BJ (cell line): ENCODE results near the gene ABL2. TPM values are rescaled to one million over a fixed set of nuclear protein-coding genes. Genes with fewer than 3 reads are reported as not detected.

Experiments
- CTCF ChIA-PET: fragments of 350-600 bp; formaldehyde crosslinking; extraction: SDS; loops from one replicate; lab custom pipeline; 2021; ENCODE audit warnings: antibody characterized with exemption, inconsistent platforms; lab: Yijun Ruan, JAX
- POLR2A ChIA-PET: fragments of 300-600 bp; sonication (Branson Sonifier 250); formaldehyde crosslinking; extraction: SDS; loops from one replicate; lab custom pipeline; 2021; ENCODE audit warnings: antibody characterized with exemption; lab: Charles Lee
- DNase-seq: peaks from one replicate; pipeline ENCODE4 v3.0.0-alpha.2; 2011; ENCODE audit warnings: low read depth
- H3K27me3 ChIP-seq: 2 replicates; pipeline ENCODE4 v1.6.0; 2011; ENCODE audit warnings: low read length; ENCODE audit not compliant: control insufficient read depth, insufficient read depth
- H3K36me3 ChIP-seq: 2 replicates; pipeline ENCODE4 v1.5.1; 2011; ENCODE audit warnings: low read length; ENCODE audit not compliant: control insufficient read depth, insufficient read depth
- H3K4me3 ChIP-seq: 2 replicates; pipeline ENCODE4 v1.5.1; 2011; ENCODE audit warnings: low read depth, mild to moderate bottlenecking, control low read depth, low read length
- polyA plus RNA-seq: library from polyadenylated mRNA; depleted of rRNA; stranded (reverse); fragments of >200 nt; gene quantifications from 2 replicates; pipeline ENCODE4 v1.2.3, GENCODE V29; 2011
- TF ChIP-seq, protein P1 (sequence below): IDR thresholded peaks from 2 replicates; pipeline ENCODE4 v1.5.1; 2011; ENCODE audit warnings: low read depth, mild to moderate bottlenecking, control low read depth, inconsistent platforms, low read length, moderate library complexity; ENCODE audit not compliant: insufficient read depth

Gene ABL2
- polyA plus RNA-seq, 1 experiment = 18.7 TPM

DNA sequence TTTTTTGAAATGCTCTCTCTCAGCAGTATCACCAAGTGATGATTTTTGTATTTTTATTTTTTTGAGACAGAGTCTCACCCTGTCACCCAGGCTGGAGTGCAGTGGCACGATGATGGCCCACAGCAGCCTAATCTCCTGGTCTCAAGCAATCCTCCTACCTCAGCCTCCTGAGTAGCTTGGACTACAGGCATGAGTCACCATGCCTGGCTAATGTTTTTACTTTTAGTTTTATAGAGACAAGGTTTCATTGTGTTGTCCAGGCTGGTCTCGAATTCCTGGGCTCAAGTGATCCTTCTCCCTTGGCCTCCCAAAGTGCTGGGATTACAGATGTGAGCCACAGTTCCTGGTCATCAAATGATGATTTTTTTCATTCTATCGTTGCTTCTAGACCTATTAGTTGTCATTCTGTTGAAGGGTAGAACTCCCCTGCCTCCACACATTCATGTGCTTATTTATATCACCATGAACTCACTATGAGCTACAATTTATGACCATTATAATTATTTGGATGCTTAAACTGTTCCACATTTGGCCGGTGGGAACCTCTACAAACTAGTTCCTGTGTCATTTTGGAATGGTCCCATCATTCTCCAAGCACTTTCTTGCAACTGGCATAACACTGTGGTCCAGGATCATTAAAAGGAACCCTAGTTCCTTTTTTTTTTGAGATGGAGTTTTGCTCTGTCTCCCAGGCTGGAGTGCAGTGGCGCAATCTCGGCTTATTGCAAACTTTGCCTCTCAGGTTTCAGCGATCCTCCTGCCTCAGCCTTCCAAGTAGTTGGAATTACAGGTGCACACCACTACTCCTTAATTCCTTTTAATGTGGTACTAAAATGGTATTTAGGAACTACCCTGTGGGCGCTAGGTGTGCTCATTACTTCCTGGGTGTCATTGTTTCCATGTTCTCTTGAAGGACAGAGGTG lies 167.9 kb downstream of the ABL2 start:
- POLR2A ChIA-PET = no interaction called here
- no peak for DNase-seq
- TF ChIP-seq, protein P1, sequence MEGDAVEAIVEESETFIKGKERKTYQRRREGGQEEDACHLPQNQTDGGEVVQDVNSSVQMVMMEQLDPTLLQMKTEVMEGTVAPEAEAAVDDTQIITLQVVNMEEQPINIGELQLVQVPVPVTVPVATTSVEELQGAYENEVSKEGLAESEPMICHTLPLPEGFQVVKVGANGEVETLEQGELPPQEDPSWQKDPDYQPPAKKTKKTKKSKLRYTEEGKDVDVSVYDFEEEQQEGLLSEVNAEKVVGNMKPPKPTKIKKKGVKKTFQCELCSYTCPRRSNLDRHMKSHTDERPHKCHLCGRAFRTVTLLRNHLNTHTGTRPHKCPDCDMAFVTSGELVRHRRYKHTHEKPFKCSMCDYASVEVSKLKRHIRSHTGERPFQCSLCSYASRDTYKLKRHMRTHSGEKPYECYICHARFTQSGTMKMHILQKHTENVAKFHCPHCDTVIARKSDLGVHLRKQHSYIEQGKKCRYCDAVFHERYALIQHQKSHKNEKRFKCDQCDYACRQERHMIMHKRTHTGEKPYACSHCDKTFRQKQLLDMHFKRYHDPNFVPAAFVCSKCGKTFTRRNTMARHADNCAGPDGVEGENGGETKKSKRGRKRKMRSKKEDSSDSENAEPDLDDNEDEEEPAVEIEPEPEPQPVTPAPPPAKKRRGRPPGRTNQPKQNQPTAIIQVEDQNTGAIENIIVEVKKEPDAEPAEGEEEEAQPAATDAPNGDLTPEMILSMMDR = no peak
- no peak overlapping the region for H3K4me3 ChIP-seq
- CTCF ChIA-PET = interaction anchor here (0.7 kb wide), 1 partner anchor 52 kb away, joined by 4 read pairs; no protein-coding TSS in a partner anchor
- no peaks in the 10 kb centered on the region for H3K27me3 ChIP-seq
- H3K36me3 ChIP-seq = peaks cover 11% of the 10 kb centered on the region

DNA sequence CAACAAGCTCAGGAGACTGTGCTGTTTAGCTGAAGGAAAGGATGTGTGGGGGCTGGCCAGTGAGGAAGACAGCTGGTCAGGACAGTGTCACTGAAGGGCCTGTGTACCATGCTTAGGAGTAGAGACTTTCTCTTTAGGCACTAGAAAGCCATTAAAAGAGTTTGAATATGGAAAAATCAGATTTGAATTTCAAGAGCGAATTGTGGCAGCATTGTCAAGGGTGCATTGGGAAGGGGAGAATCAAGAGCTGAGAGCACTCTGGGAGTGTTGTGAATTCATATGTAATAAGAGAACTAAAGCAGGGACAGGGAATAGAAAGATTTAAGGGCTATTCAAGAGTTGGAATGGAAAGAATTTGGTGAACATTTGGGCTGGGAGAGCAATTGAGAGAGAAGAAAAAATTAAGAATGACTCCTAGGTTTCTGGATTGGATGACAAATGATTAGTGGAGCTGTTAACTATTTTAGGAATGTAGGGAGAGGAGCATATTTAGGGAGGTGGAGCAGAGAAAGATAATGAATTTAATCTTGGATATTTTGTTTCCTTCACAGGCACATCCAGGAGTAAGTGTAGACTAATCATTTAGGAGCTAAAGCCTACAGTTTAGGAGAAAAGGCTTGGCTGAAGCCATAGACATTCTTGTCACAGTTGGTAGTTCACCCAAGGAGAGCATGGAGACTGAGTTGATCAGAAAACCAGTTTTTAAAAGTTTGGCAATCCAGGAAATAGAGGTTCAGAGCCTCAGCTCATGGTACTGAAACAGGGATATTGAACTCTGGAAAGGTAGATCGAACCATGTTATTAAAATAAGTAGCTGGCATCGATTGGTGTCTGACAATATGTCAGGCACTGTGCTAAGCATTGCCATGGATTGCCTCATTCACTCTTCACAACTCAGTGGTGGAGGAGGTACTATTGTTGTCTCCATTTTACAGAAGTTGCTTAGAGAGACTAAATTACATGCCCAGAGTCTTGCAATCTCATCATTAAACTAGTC lies 170.7 kb downstream of the ABL2 start:
- TF ChIP-seq, protein P1 = no peak
- Histone ChIP-seq H3K4me3 (no peak overlapping the region), H3K36me3 (peaks cover under 1% of the 10 kb centered on the region), H3K27me3 (no peaks in the 10 kb centered on the region)
- ChIA-PET CTCF (interaction anchor here (1.2 to 1.9 kb wide), 4 partner anchors 20 to 557 kb away, joined by 3 to 7 read pairs (median 5); no protein-coding TSS in a partner anchor), POLR2A (interaction anchor here (0.6 to 0.8 kb wide), 2 partner anchors 24 to 729 kb away, joined by 3 to 6 read pairs; no protein-coding TSS in a partner anchor)
- peak; percentile 58 for DNase-seq

DNA sequence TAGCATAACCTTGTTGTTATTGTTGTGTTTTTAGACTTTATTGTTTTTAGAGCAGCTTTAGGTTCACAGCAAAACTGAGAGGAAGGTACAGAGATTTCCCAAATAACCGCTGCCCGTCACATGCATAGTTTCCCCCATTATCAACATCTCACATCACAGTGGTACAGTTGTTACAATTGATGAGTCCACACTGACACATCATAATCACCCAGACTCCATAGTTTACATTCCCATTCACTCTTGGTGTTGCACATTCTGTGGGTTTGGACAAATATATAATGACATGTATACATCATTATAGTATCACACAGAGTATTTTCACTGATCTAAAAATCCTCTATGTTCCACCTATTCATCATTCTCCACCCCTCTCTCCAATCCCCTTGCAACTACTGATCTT lies 173.5 kb downstream of the ABL2 start:
- CTCF ChIA-PET = interaction anchor here (1.0 kb wide), 1 partner anchor 12 kb away, joined by 3 read pairs; no protein-coding TSS in a partner anchor
- no peaks in the 10 kb centered on the region; the same call in 1 of the 2 replicates for H3K36me3 ChIP-seq
- no peak overlapping the region for H3K4me3 ChIP-seq
- no peaks in the 10 kb centered on the region for H3K27me3 ChIP-seq
- DNase-seq = no peak
- TF ChIP-seq, protein P1 = no peak
- POLR2A ChIA-PET = no interaction called here

DNA sequence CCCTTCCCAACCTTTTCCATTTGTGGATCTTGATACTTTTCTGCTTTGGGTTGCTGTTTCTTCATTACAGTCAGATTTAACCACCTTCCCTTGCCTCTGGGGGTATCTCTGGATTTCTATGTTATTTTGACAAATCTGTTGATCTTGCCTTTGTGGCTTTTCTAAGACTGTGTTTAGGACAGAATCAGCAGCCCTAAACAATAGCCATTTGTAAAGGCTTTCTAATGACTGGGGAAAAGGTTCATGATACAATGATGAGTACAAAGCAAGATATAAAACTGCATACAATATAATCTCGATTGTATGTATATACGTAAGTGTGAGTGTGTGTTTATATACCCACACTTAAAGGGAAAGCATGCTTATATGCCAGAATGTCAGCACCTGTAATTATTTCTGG lies 176.0 kb downstream of the ABL2 start:
- Histone ChIP-seq H3K36me3 (no peaks in the 10 kb centered on the region; the same call in 1 of the 2 replicates), H3K27me3 (no peaks in the 10 kb centered on the region), H3K4me3 (no peak overlapping the region)
- no peak for DNase-seq
- TF ChIP-seq, protein P1 = no peak
- CTCF ChIA-PET = no interaction called here
- POLR2A ChIA-PET = no interaction called here
